Left lung (tissue), 10 donors: ENCODE results near the gene KLHL1. TPM values are rescaled to one million over a fixed set of nuclear protein-coding genes. Genes with fewer than 3 reads are reported as not detected.

Source experiments
- ATAC-seq: fragments of 200-7000 bp; cut with Tn5 transposase; one replicate; pipeline ENCODE4 v1.9.1; 2020; ENCODE audit warnings: moderate library complexity
- DNase-seq, 4 donors: peaks; one replicate each; pipeline ENCODE4 v3.0.0-alpha.2; 2013 to 2020
- H3K27ac ChIP-seq, 2 donors: fragments of 200-600 bp; sonication (generic) in 1 of 2; one replicate each; pipeline versions ENCODE4 v1.5.0 to v1.8.0; 2020 to 2021
- H3K27me3 ChIP-seq, 2 donors: fragments of 200-600 bp; sonication (generic) in 1 of 2; one replicate each; pipeline versions ENCODE4 v1.5.0 to v1.8.0; 2020 to 2021
- H3K36me3 ChIP-seq, 2 donors: fragments of 200-600 bp; sonication (generic) in 1 of 2; one replicate each; pipeline versions ENCODE4 v1.5.0 to v1.8.0; 2020 to 2021
- H3K4me1 ChIP-seq, 2 donors: fragments of 200-600 bp; one replicate each; pipeline ENCODE4 v1.8.0; 2021
- H3K4me3 ChIP-seq, 2 donors: fragments of 200-600 bp; sonication (generic) in 1 of 2; one replicate each; pipeline versions ENCODE4 v1.5.0 to v1.8.0; 2020 to 2021; ENCODE audit warnings: mild to moderate bottlenecking in 1 of 2
- H3K9me3 ChIP-seq, 2 donors: fragments of 200-600 bp; sonication (generic) in 1 of 2; one replicate each; pipeline versions ENCODE4 v1.5.0 to v1.8.0; 2020 to 2021
- intact Hi-C, 2 donors: fragments of 100-400 bp; cut with DNase I; formaldehyde crosslinking; loops; one replicate each; pipeline versions ENCODE4 v1.11.2 to v1.14.2; 2022
- polyA plus RNA-seq, 6 donors: library from polyadenylated mRNA; unstranded; fragments of 120-200 nt; gene quantifications; one replicate each; pipeline ENCODE4 v1.2.1, GENCODE V29; 2013; ENCODE audit not compliant: insufficient read length in 6 of 6
- total RNA-seq, 2 donors: library from RNA; stranded (reverse); fragmentation: NEBNext Ultra II Directional; extraction: Animal tissue kit (Norgen Biotek cat#: 25700); gene quantifications; one replicate each; pipeline ENCODE4 v1.2.1, GENCODE V29; 2021
- TF ChIP-seq, protein P1 (sequence below), 2 donors: fragments of 200-600 bp; sonication (generic) in 1 of 2; IDR thresholded peaks; one replicate each; pipeline versions ENCODE4 v1.5.0 to v1.8.0; 2021; ENCODE audit warnings: antibody characterized with exemption in 2 of 2
- donor health status: DM: no; HTN: yes; CAD: no.
- donor health status: DM: no; HTN: no; CAD: no.

The KLHL1 gene
- total and polyA plus RNA-seq, 8 donors, result 0.06 TPM; not detected in 4

DNA sequence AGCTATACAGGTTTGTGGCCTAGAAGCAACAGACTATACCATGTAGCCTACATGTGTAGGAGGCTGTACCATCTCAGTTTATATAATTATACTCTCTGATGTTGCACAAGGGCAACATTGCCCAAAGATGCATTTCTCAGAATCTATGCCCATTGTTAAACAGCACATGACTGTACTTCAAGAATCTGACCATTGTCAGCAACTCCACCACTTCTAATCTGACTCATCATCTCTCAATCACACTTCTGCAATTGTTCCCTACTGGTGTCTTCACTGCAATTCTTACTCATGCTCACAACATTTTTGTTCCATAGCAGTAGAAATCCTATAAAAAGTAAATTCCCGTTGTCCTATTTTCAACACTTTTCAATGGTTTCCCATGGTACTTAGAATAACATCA lies 64.6 kb downstream of the KLHL1 start:
- intact Hi-C loops, result no loop called here
- Histone ChIP-seq H3K36me3 (no peaks in the 10 kb centered on the region), H3K9me3 (peaks cover 0 to 4% of the 10 kb centered on the region in 2 donors), H3K27ac (no peak overlapping the region), H3K27me3 (no peaks in the 10 kb centered on the region), H3K4me1 (no peaks in the 10 kb centered on the region), H3K4me3 (no peak overlapping the region)
- TF ChIP-seq, protein P1, sequence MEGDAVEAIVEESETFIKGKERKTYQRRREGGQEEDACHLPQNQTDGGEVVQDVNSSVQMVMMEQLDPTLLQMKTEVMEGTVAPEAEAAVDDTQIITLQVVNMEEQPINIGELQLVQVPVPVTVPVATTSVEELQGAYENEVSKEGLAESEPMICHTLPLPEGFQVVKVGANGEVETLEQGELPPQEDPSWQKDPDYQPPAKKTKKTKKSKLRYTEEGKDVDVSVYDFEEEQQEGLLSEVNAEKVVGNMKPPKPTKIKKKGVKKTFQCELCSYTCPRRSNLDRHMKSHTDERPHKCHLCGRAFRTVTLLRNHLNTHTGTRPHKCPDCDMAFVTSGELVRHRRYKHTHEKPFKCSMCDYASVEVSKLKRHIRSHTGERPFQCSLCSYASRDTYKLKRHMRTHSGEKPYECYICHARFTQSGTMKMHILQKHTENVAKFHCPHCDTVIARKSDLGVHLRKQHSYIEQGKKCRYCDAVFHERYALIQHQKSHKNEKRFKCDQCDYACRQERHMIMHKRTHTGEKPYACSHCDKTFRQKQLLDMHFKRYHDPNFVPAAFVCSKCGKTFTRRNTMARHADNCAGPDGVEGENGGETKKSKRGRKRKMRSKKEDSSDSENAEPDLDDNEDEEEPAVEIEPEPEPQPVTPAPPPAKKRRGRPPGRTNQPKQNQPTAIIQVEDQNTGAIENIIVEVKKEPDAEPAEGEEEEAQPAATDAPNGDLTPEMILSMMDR (IDR thresholded peaks at IDR 0.05), result no peak
- no peak for ATAC-seq
- no peak for DNase-seq

DNA sequence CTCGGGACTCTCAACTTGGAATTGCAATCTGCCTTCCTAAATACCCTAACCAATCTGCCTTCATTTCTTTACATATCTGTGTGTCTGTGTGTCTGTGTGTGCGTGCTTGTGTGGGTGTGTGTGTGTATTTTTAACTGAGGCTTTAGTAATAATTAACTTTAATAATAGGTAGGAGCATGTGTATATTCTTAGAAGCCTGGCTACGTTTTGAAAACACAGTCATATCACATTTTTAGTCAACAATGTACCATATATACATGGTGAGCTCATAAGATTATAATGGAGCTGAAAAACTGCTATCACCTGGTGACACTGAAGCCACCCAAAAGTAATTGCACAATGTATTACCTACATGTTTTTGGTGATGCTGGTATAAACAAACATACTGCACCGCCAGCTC lies 66.1 kb downstream of the KLHL1 start:
- Histone ChIP-seq H3K36me3 (no peaks in the 10 kb centered on the region), H3K27ac (no peak overlapping the region), H3K9me3 (peaks cover 0 to 4% of the 10 kb centered on the region in 2 donors), H3K4me3 (no peak overlapping the region), H3K4me1 (no peaks in the 10 kb centered on the region), H3K27me3 (no peaks in the 10 kb centered on the region)
- TF ChIP-seq, protein P1 (IDR thresholded peaks at IDR 0.05), result no peak
- no peak for ATAC-seq
- DNase-seq, result no peak
- intact Hi-C loops, result no loop called here

DNA sequence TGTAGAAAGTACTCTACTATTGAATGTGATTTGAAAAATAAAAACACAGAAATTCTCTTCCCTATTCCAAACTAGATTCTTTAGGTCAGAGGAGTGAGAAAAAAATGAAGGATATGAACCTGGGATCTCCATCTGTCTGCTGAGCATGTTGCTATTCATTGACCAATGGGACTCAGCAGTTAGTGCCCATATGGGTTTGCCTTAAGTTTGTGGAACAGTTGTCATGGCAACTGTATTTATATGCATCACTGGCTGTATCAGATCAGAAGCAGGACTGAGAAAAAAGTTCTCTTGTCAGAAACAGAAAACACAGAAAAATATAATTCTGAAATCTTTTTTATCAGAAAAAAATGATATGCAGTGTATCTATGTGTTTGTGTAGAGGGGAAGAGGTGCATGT lies 74.0 kb downstream of the KLHL1 start:
- Histone ChIP-seq H3K4me1 (no peaks in the 10 kb centered on the region), H3K27ac (no peak overlapping the region), H3K27me3 (no peaks in the 10 kb centered on the region), H3K9me3 (peaks cover 0 to 8% of the 10 kb centered on the region in 2 donors), H3K36me3 (no peaks in the 10 kb centered on the region), H3K4me3 (no peak overlapping the region)
- ATAC-seq, result no peak
- DNase-seq, result no peak
- intact Hi-C loops, result no loop called here
- TF ChIP-seq, protein P1 (IDR thresholded peaks at IDR 0.05), result no peak

DNA sequence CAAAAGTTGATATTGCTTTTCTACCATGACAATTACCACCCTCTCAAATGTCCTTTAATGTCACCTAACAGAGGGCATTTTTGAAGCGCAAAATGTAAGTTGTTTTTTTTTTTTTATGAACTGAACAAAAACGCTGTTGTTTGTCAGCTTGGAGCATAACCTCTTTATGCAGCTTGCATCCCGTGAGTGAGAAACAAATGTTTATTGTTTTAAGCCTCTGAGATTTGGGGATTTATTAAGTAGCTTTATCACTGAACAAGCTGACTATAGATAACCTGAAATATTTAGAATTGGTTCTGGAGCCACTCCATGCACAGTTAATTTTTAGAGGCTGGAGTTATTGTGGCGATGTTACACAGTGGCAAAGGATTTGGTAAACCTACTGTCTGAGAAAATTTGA lies 80.7 kb downstream of the KLHL1 start:
- ATAC-seq (no peak), DNase-seq (no peak)
- intact Hi-C loops, result no loop called here
- Histone ChIP-seq H3K27ac (no peak overlapping the region), H3K27me3 (no peaks in the 10 kb centered on the region), H3K36me3 (no peaks in the 10 kb centered on the region), H3K9me3 (no peaks in the 10 kb centered on the region), H3K4me1 (no peaks in the 10 kb centered on the region), H3K4me3 (no peak overlapping the region)
- TF ChIP-seq, protein P1 (IDR thresholded peaks at IDR 0.05), result no peak

DNA sequence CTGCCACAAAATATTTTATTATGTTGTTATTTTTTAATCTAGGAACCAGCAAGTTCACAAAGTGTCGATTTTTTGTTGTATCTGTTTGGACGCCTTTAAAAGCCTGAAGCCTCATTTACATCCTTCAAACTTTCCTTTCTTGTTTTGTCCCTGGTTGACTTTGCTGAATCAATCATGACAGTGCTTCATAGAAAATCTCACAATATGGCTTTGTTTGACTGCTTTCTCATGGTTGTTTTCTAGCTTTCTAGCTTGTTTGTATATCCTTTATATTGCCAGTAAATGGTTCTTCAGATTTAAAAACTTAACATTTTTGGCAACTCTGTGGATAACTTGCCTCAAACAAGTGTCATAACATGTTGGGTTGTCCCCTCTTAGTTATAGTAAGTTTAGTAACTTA lies 84.7 kb downstream of the KLHL1 start:
- Histone ChIP-seq H3K4me3 (no peak overlapping the region), H3K9me3 (no peaks in the 10 kb centered on the region), H3K27ac (no peak overlapping the region), H3K27me3 (no peaks in the 10 kb centered on the region), H3K4me1 (no peaks in the 10 kb centered on the region), H3K36me3 (no peaks in the 10 kb centered on the region)
- TF ChIP-seq, protein P1 (IDR thresholded peaks at IDR 0.05), result no peak
- ATAC-seq (no peak), DNase-seq (no peak)
- intact Hi-C loops, result no loop called here
